DOHH2 (cell line): ENCODE results near the gene ANKRD13A.

Experiments used
- CTCF ChIP-seq: fragments of 200-600 bp; sonication (generic); IDR thresholded peaks from one replicate; pipeline ENCODE4 v1.5.1; 2014; ENCODE audit warnings: antibody characterized with exemption, mild to moderate bottlenecking, low read depth, low read length; ENCODE audit not compliant: poor library complexity, severe bottlenecking
- EZH2phosphoT487 ChIP-seq: fragments of 200-600 bp; sonication (generic); IDR thresholded peaks from 2 replicates; pipeline ENCODE4 v1.6.1; 2017; ENCODE audit warnings: borderline replicate concordance, mild to moderate bottlenecking, antibody characterized with exemption, low read length, moderate library complexity, mixed read lengths

GRCh38 chr12:110038741-110039084 is 39.5 kb downstream of the ANKRD13A start:
- TF ChIP-seq CTCF (no peak), EZH2phosphoT487 (no peak)
